Common myeloid progenitor, CD34-positive (primary cell): ENCODE measurements around the gene TTC4. TPM values are rescaled to one million over a fixed set of nuclear protein-coding genes. Genes with fewer than 3 reads are reported as not detected.
A peak's percentile ranks its signal among the peaks of the same experiment; 100 is the strongest.

Experiments
- CTCF ChIA-PET: fragments of 350-600 bp; sonication (Branson Sonifier 250); formaldehyde crosslinking; loops from one replicate; lab custom pipeline; 2021; ENCODE audit warnings: antibody characterized with exemption; lab: Charles Lee
- POLR2A ChIA-PET: fragments of 350-600 bp; sonication (Branson Sonifier 250); formaldehyde crosslinking; loops from one replicate; lab custom pipeline; 2021; ENCODE audit warnings: antibody characterized with exemption; lab: Charles Lee
- DNase-seq, 3 donors: peaks; one replicate each; pipeline versions ENCODE4 v3.0.0 to v3.0.0-alpha.2; 2013
- H3K27ac ChIP-seq, 2 experiments: 1 replicate in 1 of 2; 2 replicates in 1 of 2; pipeline ENCODE4 v1.7.0; 2013; ENCODE audit warnings: inconsistent platforms in 2 of 2, low read length in 2 of 2, mild to moderate bottlenecking in 2 of 2, low read depth in 1 of 2, moderate library complexity in 1 of 2; ENCODE audit not compliant: severe bottlenecking in 2 of 2, insufficient read depth in 1 of 2, poor library complexity in 1 of 2
- H3K27me3 ChIP-seq, 5 experiments: replicated peaks in 2 of 5; 1 replicate in 3 of 5; 2 replicates in 2 of 5; pipeline versions ENCODE4 v1.6.1 to v1.7.0; 2013; ENCODE audit warnings: low read length in 4 of 5, mild to moderate bottlenecking in 2 of 5, moderate library complexity in 2 of 5, inconsistent platforms in 1 of 5; ENCODE audit not compliant: insufficient read depth in 5 of 5, control insufficient read depth in 4 of 5
- H3K36me3 ChIP-seq, 4 experiments: 1 replicate in 2 of 4; 2 replicates in 2 of 4; pipeline versions ENCODE4 v1.6.1 to v1.7.0; 2013; ENCODE audit warnings: low read length in 3 of 4, control low read depth in 1 of 4, mild to moderate bottlenecking in 1 of 4; ENCODE audit not compliant: control insufficient read depth in 4 of 4, insufficient read depth in 4 of 4
- H3K4me1 ChIP-seq, 4 experiments: 1 replicate in 3 of 4; 2 replicates in 1 of 4; pipeline versions ENCODE4 v1.6.1 to v1.7.1; 2013; ENCODE audit warnings: low read length in 3 of 4, mild to moderate bottlenecking in 3 of 4, control low read depth in 1 of 4, inconsistent platforms in 1 of 4, moderate library complexity in 1 of 4; ENCODE audit not compliant: control insufficient read depth in 4 of 4, insufficient read depth in 4 of 4; ENCODE audit errors: control extremely low read depth in 1 of 4
- H3K4me3 ChIP-seq, 7 experiments: 1 replicate in 4 of 7; 2 replicates in 3 of 7; pipeline versions ENCODE4 v1.5.1 to v1.7.0; 2013; ENCODE audit warnings: mild to moderate bottlenecking in 7 of 7, low read length in 6 of 7, moderate library complexity in 6 of 7, inconsistent platforms in 2 of 7, low read depth in 2 of 7, control low read depth in 1 of 7; ENCODE audit not compliant: insufficient read depth in 4 of 7, control insufficient read depth in 1 of 7; ENCODE audit errors: extremely low read depth in 1 of 7
- H3K9me3 ChIP-seq, 5 experiments: 1 replicate in 4 of 5; 2 replicates in 1 of 5; pipeline versions ENCODE4 v1.6.1 to v1.7.1; 2013; ENCODE audit warnings: low read length in 4 of 5, mild to moderate bottlenecking in 2 of 5, inconsistent platforms in 1 of 5, low read depth in 1 of 5, moderate library complexity in 1 of 5; ENCODE audit not compliant: control insufficient read depth in 4 of 5, insufficient read depth in 2 of 5; ENCODE audit errors: control extremely low read depth in 1 of 5
- WGBS: methylation state at CpG from one replicate; pipeline ENCODE4 v1.1.5; 2013; ENCODE audit not compliant: insufficient coverage; 5-methylcytosine and 5-hydroxymethylcytosine counted together
- polyA plus RNA-seq: library from polyadenylated mRNA; unstranded; fragments of 120-200 nt; gene quantifications from one replicate; pipeline ENCODE4 v1.2.1, GENCODE V29; 2013

TTC4 gene
- 19.2 TPM for polyA plus RNA-seq

GRCh38 chr1:54715493-54716298 lies at the start of gene TTC4:
Gene TTC4, plus strand, starts transcription at chr1:54715861. Its CDS starts 48 bp downstream, at chr1:54715909.
- ChIA-PET POLR2A (no interaction called here), CTCF (interaction anchor here (1.0 to 1.7 kb wide), 3 partner anchors 10 to 49 kb away, joined by 3 to 7 read pairs (median 5); no protein-coding TSS in a partner anchor)
- H3K4me1 ChIP-seq = peaks cover 4 to 15% (median 12%) of the 10 kb centered on the region in 4 experiments
- peak within 1 kb of the TSS; percentile 46 to 87 for H3K27ac ChIP-seq
- H3K36me3 ChIP-seq = peaks cover 0 to 25% (median 18%) of the 10 kb centered on the region in 4 experiments
- H3K27me3 ChIP-seq = peaks cover 0 to 2% (median 0%) of the 10 kb centered on the region in 5 experiments
- peak; percentile 80 to 85 (median 85) for DNase-seq
- no peaks in the 10 kb centered on the region for H3K9me3 ChIP-seq
- peak within 1 kb of the TSS; percentile 73 to 97 (median 94) for H3K4me3 ChIP-seq
- under 1% methylated on average over 39 of the region's 51 CpGs for WGBS

- no peak for DNase-seq
- Histone ChIP-seq H3K27ac (no peak overlapping the region), H3K4me3 (no peak overlapping the region), H3K27me3 (no peaks in the 10 kb centered on the region), H3K9me3 (no peaks in the 10 kb centered on the region), H3K4me1 (no peaks in the 10 kb centered on the region), H3K36me3 (peaks cover 0 to 3% (median 0%) of the 10 kb centered on the region in 4 experiments)
- WGBS = 100% methylated on average over 2 of the region's 6 CpGs
- ChIA-PET POLR2A (no interaction called here), CTCF (interaction anchor here (1.1 kb wide), 1 partner anchor 50 kb away, joined by 3 read pairs; the partner anchor contains the start of gene TTC4)
These were observed 49.3 kb upstream of the TTC4 start for GRCh38 chr1:54666333-54666732.

GRCh38 chr1:54667797-54668196 lies 47.9 kb upstream of the TTC4 start:
- Histone ChIP-seq H3K4me3 (no peak overlapping the region), H3K36me3 (peaks cover 0 to 3% (median 0%) of the 10 kb centered on the region in 4 experiments), H3K9me3 (no peaks in the 10 kb centered on the region), H3K27ac (no peak overlapping the region), H3K4me1 (no peaks in the 10 kb centered on the region), H3K27me3 (no peaks in the 10 kb centered on the region)
- WGBS = 100% methylated on average over 2 of the region's 2 CpGs
- no peak for DNase-seq
- POLR2A ChIA-PET = no interaction called here
- CTCF ChIA-PET = interaction anchor here (0.8 kb wide), 1 partner anchor 15 kb away, joined by 3 read pairs; no protein-coding TSS in a partner anchor

GRCh38 chr1:54668567-54668966 lies 47.1 kb upstream of the TTC4 start:
- Histone ChIP-seq H3K4me1 (no peaks in the 10 kb centered on the region), H3K36me3 (peaks cover 0 to 4% (median 0%) of the 10 kb centered on the region in 4 experiments), H3K9me3 (peaks cover 0 to 2% (median under 1%) of the 10 kb centered on the region in 5 experiments), H3K27ac (no peak overlapping the region), H3K4me3 (no peak overlapping the region), H3K27me3 (no peaks in the 10 kb centered on the region)
- POLR2A ChIA-PET = no interaction called here
- DNase-seq = no peak
- WGBS = 100% methylated on average over 1 of the region's 2 CpGs
- CTCF ChIA-PET = no interaction called here

GRCh38 chr1:54671985-54672608 lies 43.6 kb upstream of the TTC4 start:
- POLR2A ChIA-PET = no interaction called here
- WGBS = 96% methylated on average over 3 of the region's 6 CpGs
- H3K4me3 ChIP-seq = no peak overlapping the region
- CTCF ChIA-PET = no interaction called here
- H3K27ac ChIP-seq = no peak overlapping the region
- peaks cover 0 to 11% (median 0%) of the 10 kb centered on the region in 4 experiments for H3K36me3 ChIP-seq
- DNase-seq = peak; percentile 19 to 40 (median 37)
- H3K9me3 ChIP-seq = peaks cover 0 to 9% (median 3%) of the 10 kb centered on the region in 5 experiments
- H3K27me3 ChIP-seq = no peaks in the 10 kb centered on the region
- H3K4me1 ChIP-seq = no peaks in the 10 kb centered on the region

- 95% methylated on average over 15 of the region's 17 CpGs for WGBS
- no peaks in the 10 kb centered on the region for H3K27me3 ChIP-seq
- peaks cover 0 to 5% (median 0%) of the 10 kb centered on the region in 5 experiments for H3K9me3 ChIP-seq
- CTCF ChIA-PET = interaction anchor here (1.0 to 1.3 kb wide), 3 partner anchors 14 to 131 kb away, joined by 3 read pairs; partner anchors contain the start of gene TTC22
- DNase-seq = no peak
- no peak overlapping the region for H3K4me3 ChIP-seq
- H3K4me1 ChIP-seq = peaks cover 0 to 8% (median 0%) of the 10 kb centered on the region in 4 experiments
- H3K27ac ChIP-seq = no peak overlapping the region
- POLR2A ChIA-PET = no interaction called here
- peaks cover 0 to 11% (median 0%) of the 10 kb centered on the region in 4 experiments for H3K36me3 ChIP-seq
These were observed 36.7 kb upstream of the TTC4 start for GRCh38 chr1:54678776-54679643.
